Gastrocnemius medialis (tissue), 4 donors: ENCODE measurements around the gene MAPK13.

Source experiments
- POLR2A ChIP-seq, 2 donors: fragments of 450-650 bp; IDR thresholded peaks; one replicate each; pipeline ENCODE4 v1.6.1; 2017; ENCODE audit warnings: antibody characterized with exemption in 2 of 2, mild to moderate bottlenecking in 2 of 2, moderate library complexity in 2 of 2
- TF ChIP-seq, protein P1 (sequence below), 5 experiments: fragments of 450-650 bp in 3 of 5; fragments of 200-600 bp in 2 of 5; sonication (generic) in 2 of 5; IDR thresholded peaks in 4 of 5; conservative IDR thresholded peaks in 1 of 5; 1 replicate in 4 of 5; 2 replicates in 1 of 5; pipeline ENCODE4 v1.5.1; 2016 to 2019; ENCODE audit warnings: antibody characterized with exemption in 5 of 5, mild to moderate bottlenecking in 3 of 5, moderate library complexity in 3 of 5

DNA sequence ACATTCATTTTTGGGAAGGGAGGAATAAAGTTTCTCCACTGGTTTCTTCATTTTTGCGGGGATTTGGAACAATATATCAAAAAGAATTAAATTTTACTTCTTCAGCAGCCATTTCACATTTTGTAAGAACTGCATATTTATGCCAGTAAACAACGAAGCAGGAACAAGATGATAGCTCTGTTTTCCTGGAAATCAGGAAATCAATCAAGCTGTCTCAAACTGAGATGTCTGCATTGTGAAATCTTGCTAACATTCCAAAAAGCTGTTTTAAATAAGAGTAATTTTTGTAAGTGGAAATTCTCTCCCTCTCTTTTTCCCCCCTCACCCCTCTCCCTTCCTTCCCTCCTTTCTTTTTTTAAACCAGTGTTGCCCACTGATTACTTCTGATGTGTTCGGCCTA lies 20.0 kb downstream of the MAPK13 start:
- TF ChIP-seq, protein P1, sequence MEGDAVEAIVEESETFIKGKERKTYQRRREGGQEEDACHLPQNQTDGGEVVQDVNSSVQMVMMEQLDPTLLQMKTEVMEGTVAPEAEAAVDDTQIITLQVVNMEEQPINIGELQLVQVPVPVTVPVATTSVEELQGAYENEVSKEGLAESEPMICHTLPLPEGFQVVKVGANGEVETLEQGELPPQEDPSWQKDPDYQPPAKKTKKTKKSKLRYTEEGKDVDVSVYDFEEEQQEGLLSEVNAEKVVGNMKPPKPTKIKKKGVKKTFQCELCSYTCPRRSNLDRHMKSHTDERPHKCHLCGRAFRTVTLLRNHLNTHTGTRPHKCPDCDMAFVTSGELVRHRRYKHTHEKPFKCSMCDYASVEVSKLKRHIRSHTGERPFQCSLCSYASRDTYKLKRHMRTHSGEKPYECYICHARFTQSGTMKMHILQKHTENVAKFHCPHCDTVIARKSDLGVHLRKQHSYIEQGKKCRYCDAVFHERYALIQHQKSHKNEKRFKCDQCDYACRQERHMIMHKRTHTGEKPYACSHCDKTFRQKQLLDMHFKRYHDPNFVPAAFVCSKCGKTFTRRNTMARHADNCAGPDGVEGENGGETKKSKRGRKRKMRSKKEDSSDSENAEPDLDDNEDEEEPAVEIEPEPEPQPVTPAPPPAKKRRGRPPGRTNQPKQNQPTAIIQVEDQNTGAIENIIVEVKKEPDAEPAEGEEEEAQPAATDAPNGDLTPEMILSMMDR (IDR thresholded peaks at IDR 0.05 in 4 of 5, conservative IDR thresholded peaks at IDR 0.05 in 1 of 5) = no peak
- no peak for TF ChIP-seq POLR2A (IDR thresholded peaks at IDR 0.05)
